ENCODE measurements around the gene REL.
A peak's percentile ranks its signal among the peaks of the same experiment; 100 is the strongest.
"Not testable (repeated sequence)": the region's sequence is repeated elsewhere in the genome, so short reads cannot be mapped to it uniquely, and the experiment has no call there.

Gene REL

GRCh38 chr2:60926741-60927552, 45.6 kb downstream of the REL start:
- peak; percentile 81 for DNase-seq

GRCh38 chr2:60932061-60932460, 50.7 kb downstream of the REL start:
- DNase-seq, result not testable (repeated sequence)

- no peak for DNase-seq
These were observed 51.6 kb downstream of the REL start for GRCh38 chr2:60932954-60933353.

GRCh38 chr2:60934165-60934722, 52.9 kb downstream of the REL start:
- DNase-seq, result no peak

- DNase-seq, result no peak
These were observed 55.4 kb downstream of the REL start for GRCh38 chr2:60936757-60937156.

GRCh38 chr2:60938301-60938700, 56.9 kb downstream of the REL start:
- no peak for DNase-seq

GRCh38 chr2:60939622-60940021, 58.2 kb downstream of the REL start:
- no peak for DNase-seq

- DNase-seq, result no peak
These were observed 64.0 kb downstream of the REL start for GRCh38 chr2:60945341-60945740.

- no peak for DNase-seq
These were observed 65.7 kb downstream of the REL start for GRCh38 chr2:60947056-60947455.

GRCh38 chr2:60948161-60948560, 66.8 kb downstream of the REL start:
- DNase-seq, result no peak

- DNase-seq, result no peak
These were observed 67.7 kb downstream of the REL start for GRCh38 chr2:60948926-60949579.

GRCh38 chr2:60954139-60954538, 72.8 kb downstream of the REL start:
- no peak for DNase-seq

GRCh38 chr2:60957224-60957623, 75.8 kb downstream of the REL start:
- DNase-seq, result no peak

- DNase-seq, result no peak
These were observed 76.3 kb downstream of the REL start for GRCh38 chr2:60957643-60958042.

GRCh38 chr2:60958361-60958760, 77.0 kb downstream of the REL start:
- no peak for DNase-seq

- no peak for DNase-seq
These were observed 77.4 kb downstream of the REL start for GRCh38 chr2:60958800-60959199.

GRCh38 chr2:60959501-60959900, 78.1 kb downstream of the REL start:
- DNase-seq, result no peak

- no peak for DNase-seq
These were observed 79.3 kb downstream of the REL start for GRCh38 chr2:60960706-60961105.

GRCh38 chr2:60961457-60961856, 80.1 kb downstream of the REL start:
- DNase-seq, result peak; percentile 8

GRCh38 chr2:60962528-60962927, 81.2 kb downstream of the REL start:
- DNase-seq, result no peak

GRCh38 chr2:60963190-60963589, 81.8 kb downstream of the REL start:
- DNase-seq, result no peak

- DNase-seq, result no peak
These were observed 83.5 kb downstream of the REL start for GRCh38 chr2:60964651-60965498.

GRCh38 chr2:60965499-60965785, 84.1 kb downstream of the REL start:
- no peak for DNase-seq

All from GF-D8 (cell line).